Neural crest cell (in vitro differentiated cells): ENCODE results near the gene OXLD1. TPM values are rescaled to one million over a fixed set of nuclear protein-coding genes. Genes with fewer than 3 reads are reported as not detected.

Experiments used
- DNase-seq: peaks from one replicate; pipeline ENCODE4 v3.0.0; 2021; ENCODE audit warnings: low read depth, mixed read lengths, low spot score
- H3K27ac Mint-ChIP-seq: one replicate; pipeline ENCODE4 v1.8.0; 2021; ENCODE audit warnings: mild to moderate bottlenecking, mixed read lengths; ENCODE audit not compliant: unreplicated experiment
- H3K27me3 Mint-ChIP-seq: 2 replicates; pipeline ENCODE4 v1.8.0; 2021; ENCODE audit warnings: low read depth, mild to moderate bottlenecking, mixed read lengths
- H3K36me3 Mint-ChIP-seq: 2 replicates; pipeline ENCODE4 v1.8.0; 2021; ENCODE audit warnings: low read depth, mild to moderate bottlenecking, mixed read lengths
- H3K4me1 Mint-ChIP-seq: 2 replicates; pipeline ENCODE4 v1.8.0; 2021; ENCODE audit warnings: mixed read lengths
- H3K4me3 Mint-ChIP-seq: one replicate; pipeline ENCODE4 v1.8.0; 2021; ENCODE audit warnings: mild to moderate bottlenecking, mixed read lengths
- H3K9me3 Mint-ChIP-seq: 2 replicates; pipeline ENCODE4 v1.8.0; 2021; ENCODE audit warnings: mixed read lengths
- CTCF ChIP-seq: fragments of 200-600 bp; sonication (generic); conservative IDR thresholded peaks from 2 replicates; pipeline ENCODE4 v1.5.0; 2021; ENCODE audit warnings: antibody characterized with exemption, mild to moderate bottlenecking
- total RNA-seq: library from RNA; stranded (reverse); gene quantifications from 2 replicates; pipeline ENCODE4 v1.2.1, GENCODE V29; 2021

Gene OXLD1
- total RNA-seq, 1 donor from 2014 or later: 28.2 TPM

GRCh38 chr17:81652906-81653771, 13.3 kb downstream of the OXLD1 start:
- H3K27ac Mint-ChIP-seq: peak overlapping the region; percentile 50
- peaks cover 11% of the 10 kb centered on the region for H3K4me1 Mint-ChIP-seq
- no peak for DNase-seq
- no peak for TF ChIP-seq CTCF
- no peaks in the 10 kb centered on the region for H3K9me3 Mint-ChIP-seq
- no peaks in the 10 kb centered on the region for H3K36me3 Mint-ChIP-seq
- no peaks in the 10 kb centered on the region for H3K27me3 Mint-ChIP-seq
- no peak overlapping the region for H3K4me3 Mint-ChIP-seq

GRCh38 chr17:81651692-81652091, 14.7 kb downstream of the OXLD1 start:
- Mint-ChIP-seq H3K4me3 (no peak overlapping the region), H3K9me3 (no peaks in the 10 kb centered on the region)
- DNase-seq: no peak

GRCh38 chr17:81650951-81651350, 15.5 kb downstream of the OXLD1 start:
- peaks cover 11% of the 10 kb centered on the region for H3K4me1 Mint-ChIP-seq
- H3K27ac Mint-ChIP-seq: no peak overlapping the region
- no peaks in the 10 kb centered on the region for H3K27me3 Mint-ChIP-seq
- DNase-seq: no peak
- H3K4me3 Mint-ChIP-seq: no peak overlapping the region
- H3K9me3 Mint-ChIP-seq: no peaks in the 10 kb centered on the region
- H3K36me3 Mint-ChIP-seq: no peaks in the 10 kb centered on the region
- no peak for TF ChIP-seq CTCF

More at GRCh38 chr17:81651692-81652091, 14.7 kb downstream of the OXLD1 start:
- no peak for TF ChIP-seq CTCF
- Mint-ChIP-seq H3K27me3 (no peaks in the 10 kb centered on the region), H3K27ac (no peak overlapping the region), H3K4me1 (peaks cover 11% of the 10 kb centered on the region), H3K36me3 (no peaks in the 10 kb centered on the region)

- H3K36me3 Mint-ChIP-seq: no peaks in the 10 kb centered on the region
- no peak for TF ChIP-seq CTCF
- no peak overlapping the region for H3K4me3 Mint-ChIP-seq
- H3K9me3 Mint-ChIP-seq: no peaks in the 10 kb centered on the region
- H3K27me3 Mint-ChIP-seq: no peaks in the 10 kb centered on the region
- no peak overlapping the region for H3K27ac Mint-ChIP-seq
- no peak for DNase-seq
- peaks cover 11% of the 10 kb centered on the region for H3K4me1 Mint-ChIP-seq
These were observed 17.7 kb downstream of the OXLD1 start for GRCh38 chr17:81648707-81649085.

- H3K27ac Mint-ChIP-seq: no peak overlapping the region
- no peaks in the 10 kb centered on the region for H3K36me3 Mint-ChIP-seq
- H3K9me3 Mint-ChIP-seq: no peaks in the 10 kb centered on the region
- no peak overlapping the region for H3K4me3 Mint-ChIP-seq
- H3K4me1 Mint-ChIP-seq: peaks cover 5% of the 10 kb centered on the region
- no peaks in the 10 kb centered on the region for H3K27me3 Mint-ChIP-seq
- no peak for DNase-seq
- no peak for TF ChIP-seq CTCF
These were observed 18.2 kb downstream of the OXLD1 start for GRCh38 chr17:81648013-81648706.
